Heart left ventricle (tissue), 13 donors: ENCODE measurements around the gene KCNMA1.

Experiments
- CTCF ChIP-seq, 12 donors: fragments of 200-600 bp; sonication (generic) in 4 of 12; IDR thresholded peaks; one replicate each; pipeline versions ENCODE4 v1.5.0 to v1.8.0; 2018 to 2022; ENCODE audit warnings: antibody characterized with exemption in 12 of 12, mild to moderate bottlenecking in 5 of 12
- POLR2A ChIP-seq, 2 donors: fragments of 450-650 bp; IDR thresholded peaks; one replicate each; pipeline ENCODE4 v1.6.1; 2017; ENCODE audit warnings: antibody characterized with exemption in 2 of 2, mild to moderate bottlenecking in 2 of 2, moderate library complexity in 2 of 2
- donor health status: ischemic (EF 13 %, LVEDD 7.1; RV severe dilation, severe dysfunction).
- donor health status: DM: no; HTN: yes; CAD: no.
- donor health status: DM: no; HTN: no; CAD: no.
- donor health status: ischemic (EF 25% LVEDD 6.9; RV normal size, moderate dysfunction).
- donor health status: ischemic (EF 25% LVEDD 5.7; RV mildly dilated, moderate dysfunction).
- donor health status: ischemic (EF 35%, LVEDD 5.7; RV mildly dilated, moderate dysfunction).
- donor health status: nonischemic (EF 11% LVEDD 7.7; RV severe dilation, severe dysfunction).
- donor health status: DM: yes; HTN: yes; CAD: no.
- donor health status: PGD.
- donor health status: ischemic (EF 29% LVEDD 5.4; RV normal size, mild dysfunction).
- donor health status: nonischemic (EF 23%, LVEDD 6.1; RV moderate dilation, normal function).

- TF ChIP-seq CTCF (IDR thresholded peaks at IDR 0.05) = no peak
- no peak for TF ChIP-seq POLR2A (IDR thresholded peaks at IDR 0.05)
Observed at GRCh38 chr10:77189520-77189919, 448.1 kb downstream of the KCNMA1 start.
